ENCODE results near the gene CCL28.

DNA sequence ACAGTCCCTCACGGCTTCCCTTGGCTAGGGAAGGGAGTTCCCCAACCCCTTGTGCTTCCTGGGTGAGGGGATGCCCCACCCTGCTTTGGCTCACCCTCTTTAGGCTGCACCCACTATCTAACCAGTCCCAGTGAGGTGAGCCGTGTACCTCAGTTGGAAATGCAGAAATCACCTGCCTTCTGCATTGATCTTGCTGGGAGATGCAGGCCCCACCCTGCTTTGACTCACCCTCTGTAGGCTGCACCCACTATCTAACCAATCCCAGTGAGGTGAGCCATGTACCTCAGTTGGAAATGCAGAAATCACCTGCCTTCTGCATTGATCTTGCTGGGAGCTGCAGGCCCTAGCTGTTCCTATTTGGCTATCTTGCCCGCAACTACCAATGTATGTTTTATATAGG is 44.7 kb downstream of the CCL28 start:
- TF ChIP-seq, protein P1, sequence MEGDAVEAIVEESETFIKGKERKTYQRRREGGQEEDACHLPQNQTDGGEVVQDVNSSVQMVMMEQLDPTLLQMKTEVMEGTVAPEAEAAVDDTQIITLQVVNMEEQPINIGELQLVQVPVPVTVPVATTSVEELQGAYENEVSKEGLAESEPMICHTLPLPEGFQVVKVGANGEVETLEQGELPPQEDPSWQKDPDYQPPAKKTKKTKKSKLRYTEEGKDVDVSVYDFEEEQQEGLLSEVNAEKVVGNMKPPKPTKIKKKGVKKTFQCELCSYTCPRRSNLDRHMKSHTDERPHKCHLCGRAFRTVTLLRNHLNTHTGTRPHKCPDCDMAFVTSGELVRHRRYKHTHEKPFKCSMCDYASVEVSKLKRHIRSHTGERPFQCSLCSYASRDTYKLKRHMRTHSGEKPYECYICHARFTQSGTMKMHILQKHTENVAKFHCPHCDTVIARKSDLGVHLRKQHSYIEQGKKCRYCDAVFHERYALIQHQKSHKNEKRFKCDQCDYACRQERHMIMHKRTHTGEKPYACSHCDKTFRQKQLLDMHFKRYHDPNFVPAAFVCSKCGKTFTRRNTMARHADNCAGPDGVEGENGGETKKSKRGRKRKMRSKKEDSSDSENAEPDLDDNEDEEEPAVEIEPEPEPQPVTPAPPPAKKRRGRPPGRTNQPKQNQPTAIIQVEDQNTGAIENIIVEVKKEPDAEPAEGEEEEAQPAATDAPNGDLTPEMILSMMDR (IDR thresholded peaks at IDR 0.05), result no peak
- no peak for TF ChIP-seq POLR2A (IDR thresholded peaks at IDR 0.05)
